Neural progenitor cell (in vitro differentiated cells): ENCODE results near the gene NRSN1. TPM values are rescaled to one million over a fixed set of nuclear protein-coding genes. Genes with fewer than 3 reads are reported as not detected.

ENCODE experiments used
- DNase-seq: peaks from one replicate; pipeline ENCODE4 v3.0.0-alpha.2; 2016; ENCODE audit warnings: low spot score
- H2AFZ ChIP-seq: fragments of 200-600 bp; sonication (generic); replicated peaks from 2 replicates; pipeline ENCODE4 v1.6.1; 2016; ENCODE audit warnings: antibody characterized with exemption
- H3F3A ChIP-seq: fragments of 200-600 bp; sonication (generic); 2 replicates; pipeline ENCODE4 v1.6.1; 2016; ENCODE audit warnings: antibody characterized with exemption, low read depth
- H3K27ac ChIP-seq: fragments of 200-600 bp; sonication (generic); 2 replicates; pipeline ENCODE4 v1.5.1; 2016; ENCODE audit warnings: mild to moderate bottlenecking
- H3K27me3 ChIP-seq: fragments of 200-600 bp; sonication (generic); 2 replicates; pipeline ENCODE4 v1.6.1; 2016; ENCODE audit warnings: mild to moderate bottlenecking, moderate library complexity
- H3K36me3 ChIP-seq: fragments of 200-600 bp; sonication (generic); 2 replicates; pipeline ENCODE4 v1.5.1; 2016
- H3K4me1 ChIP-seq: fragments of 200-600 bp; sonication (generic); 2 replicates; pipeline ENCODE4 v1.6.1; 2016; ENCODE audit warnings: mixed run types
- H3K4me2 ChIP-seq: fragments of 200-600 bp; sonication (generic); 2 replicates; pipeline ENCODE4 v1.6.1; 2016
- H3K4me3 ChIP-seq: fragments of 200-600 bp; sonication (generic); 2 replicates; pipeline ENCODE4 v1.5.1; 2016
- H3K79me2 ChIP-seq: fragments of 200-600 bp; sonication (generic); 2 replicates; pipeline ENCODE4 v1.6.1; 2016; ENCODE audit warnings: low read depth
- H3K9ac ChIP-seq: fragments of 200-600 bp; sonication (generic); 2 replicates; pipeline ENCODE4 v1.6.1; 2016
- H3K9me3 ChIP-seq: fragments of 200-600 bp; sonication (generic); 2 replicates; pipeline ENCODE4 v1.5.1; 2016; ENCODE audit warnings: low read depth
- H4K20me1 ChIP-seq: fragments of 200-600 bp; sonication (generic); 2 replicates; pipeline ENCODE4 v1.6.1; 2016; ENCODE audit warnings: low read depth
- H3K27ac Mint-ChIP-seq: 3 replicates; pipeline ENCODE4 v1.8.0; 2021; ENCODE audit warnings: mixed read lengths
- H3K27me3 Mint-ChIP-seq: 2 replicates; pipeline ENCODE4 v1.8.0; 2022; ENCODE audit warnings: low read depth, mild to moderate bottlenecking, inconsistent platforms, moderate library complexity, mixed read lengths; ENCODE audit not compliant: insufficient read depth
- H3K36me3 Mint-ChIP-seq: 3 replicates; pipeline ENCODE4 v1.8.0; 2021; ENCODE audit warnings: mixed read lengths
- H3K4me1 Mint-ChIP-seq: 3 replicates; pipeline ENCODE4 v1.8.0; 2021; ENCODE audit warnings: mixed read lengths
- H3K4me3 Mint-ChIP-seq: 3 replicates; pipeline ENCODE4 v1.8.0; 2021; ENCODE audit warnings: mild to moderate bottlenecking, moderate library complexity, mixed read lengths
- H3K9me3 Mint-ChIP-seq: 3 replicates; pipeline ENCODE4 v1.8.0; 2020; ENCODE audit warnings: mixed read lengths
- CTCF ChIP-seq: fragments of 200-600 bp; sonication (generic); IDR thresholded peaks from 2 replicates; pipeline ENCODE4 v1.5.1; 2017; ENCODE audit warnings: antibody characterized with exemption, mild to moderate bottlenecking
- EZH2 ChIP-seq: fragments of 200-600 bp; sonication (generic); IDR thresholded peaks from 2 replicates; pipeline ENCODE4 v1.6.1; 2017; ENCODE audit warnings: antibody characterized with exemption, mild to moderate bottlenecking, moderate library complexity
- EZH2phosphoT487 ChIP-seq: fragments of 200-600 bp; sonication (generic); IDR thresholded peaks from 2 replicates; pipeline ENCODE4 v1.6.1; 2017; ENCODE audit warnings: antibody characterized with exemption
- total RNA-seq: library from RNA; depleted of rRNA; stranded (reverse); fragments of >200 nt; gene quantifications from 2 replicates; pipeline ENCODE4 v1.2.3, GENCODE V29; 2015; ENCODE audit warnings: low replicate concordance

NRSN1 gene
- total RNA-seq, 1 donor from 2014 or later, result 0.19 TPM

GRCh38 chr6:24107294-24107693 is 18.7 kb upstream of the NRSN1 start:
- no peaks in the 10 kb centered on the region for H3K36me3 Mint-ChIP-seq
- Histone ChIP-seq H3K36me3 (no peaks in the 10 kb centered on the region), H3K9ac (no peak overlapping the region), H3K27ac (no peak overlapping the region), H3K4me2 (peak overlapping the region; percentile 5), H4K20me1 (no peaks in the 10 kb centered on the region), H3K27me3 (no peaks in the 10 kb centered on the region), H3K4me1 (peaks cover 44% of the 10 kb centered on the region), H3K4me3 (no peak overlapping the region), H3K9me3 (no peaks in the 10 kb centered on the region), H2AFZ (no peak overlapping the region), H3F3A (peaks cover 20% of the 10 kb centered on the region), H3K79me2 (no peaks in the 10 kb centered on the region)
- H3K9me3 Mint-ChIP-seq, result no peaks in the 10 kb centered on the region
- no peaks in the 10 kb centered on the region for H3K27me3 Mint-ChIP-seq
- TF ChIP-seq CTCF (no peak), EZH2phosphoT487 (no peak), EZH2 (no peak)
- no peak overlapping the region for H3K4me3 Mint-ChIP-seq
- DNase-seq, result no peak
- H3K27ac Mint-ChIP-seq, result no peak overlapping the region
- peaks cover 30% of the 10 kb centered on the region for H3K4me1 Mint-ChIP-seq

- no peaks in the 10 kb centered on the region for H3K36me3 Mint-ChIP-seq
Measured at GRCh38 chr6:24108056-24108455, 18.0 kb upstream of the NRSN1 start.

GRCh38 chr6:24110417-24110816 is 15.6 kb upstream of the NRSN1 start:
- peaks cover 12% of the 10 kb centered on the region for H3F3A ChIP-seq
- no peaks in the 10 kb centered on the region for H3K9me3 ChIP-seq
- H3K36me3 ChIP-seq, result no peaks in the 10 kb centered on the region
- no peak overlapping the region for H3K4me2 ChIP-seq
- H3K9ac ChIP-seq, result no peak overlapping the region
- DNase-seq, result no peak
- H4K20me1 ChIP-seq, result no peaks in the 10 kb centered on the region
- no peak overlapping the region for H2AFZ ChIP-seq
- peaks cover 24% of the 10 kb centered on the region for H3K4me1 Mint-ChIP-seq
- H3K4me1 ChIP-seq, result peaks cover 27% of the 10 kb centered on the region
- H3K79me2 ChIP-seq, result no peaks in the 10 kb centered on the region
- H3K27me3 Mint-ChIP-seq, result no peaks in the 10 kb centered on the region
- no peaks in the 10 kb centered on the region for H3K9me3 Mint-ChIP-seq
- no peaks in the 10 kb centered on the region for H3K27me3 ChIP-seq
- H3K27ac ChIP-seq, result no peak overlapping the region
- H3K27ac Mint-ChIP-seq, result no peak overlapping the region
- H3K36me3 Mint-ChIP-seq, result no peaks in the 10 kb centered on the region
- no peak for TF ChIP-seq CTCF
- TF ChIP-seq EZH2, result no peak
- TF ChIP-seq EZH2phosphoT487, result no peak
- H3K4me3 ChIP-seq, result no peak overlapping the region
- H3K4me3 Mint-ChIP-seq, result no peak overlapping the region

More at GRCh38 chr6:24108056-24108455, 18.0 kb upstream of the NRSN1 start:
- no peaks in the 10 kb centered on the region for H3K27me3 ChIP-seq
- H3F3A ChIP-seq, result peaks cover 20% of the 10 kb centered on the region
- no peaks in the 10 kb centered on the region for H3K9me3 ChIP-seq
- TF ChIP-seq CTCF, result no peak
- no peak for TF ChIP-seq EZH2
- no peak for TF ChIP-seq EZH2phosphoT487
- H3K79me2 ChIP-seq, result no peaks in the 10 kb centered on the region
- peaks cover 30% of the 10 kb centered on the region for H3K4me1 Mint-ChIP-seq
- H3K4me1 ChIP-seq, result peaks cover 44% of the 10 kb centered on the region
- H4K20me1 ChIP-seq, result no peaks in the 10 kb centered on the region
- no peaks in the 10 kb centered on the region for H3K27me3 Mint-ChIP-seq
- no peaks in the 10 kb centered on the region for H3K9me3 Mint-ChIP-seq
- no peak overlapping the region for H3K27ac ChIP-seq
- no peak overlapping the region for H3K4me2 ChIP-seq
- DNase-seq, result no peak
- H3K4me3 Mint-ChIP-seq, result no peak overlapping the region
- no peak overlapping the region for H3K9ac ChIP-seq
- no peak overlapping the region for H2AFZ ChIP-seq
- no peak overlapping the region for H3K4me3 ChIP-seq
- H3K36me3 ChIP-seq, result no peaks in the 10 kb centered on the region
- H3K27ac Mint-ChIP-seq, result no peak overlapping the region
